Liver (tissue), 3 donors: ENCODE measurements around the gene NAA38.

Experiments
- FOXA1 ChIP-seq: IDR thresholded peaks from 2 replicates; pipeline ENCODE4 v1.6.1; 2016; ENCODE audit warnings: antibody characterized with exemption
- HNF4G ChIP-seq: IDR thresholded peaks from 2 replicates; pipeline ENCODE4 v1.6.1; 2016; ENCODE audit warnings: antibody characterized with exemption
- TAF1 ChIP-seq: conservative IDR thresholded peaks from 2 replicates; pipeline ENCODE4 v1.6.1; 2016; ENCODE audit warnings: antibody characterized with exemption, mild to moderate bottlenecking
- TF ChIP-seq, protein P1 (sequence below): IDR thresholded peaks from 2 replicates; pipeline ENCODE4 v1.6.1; 2016; ENCODE audit warnings: antibody characterized with exemption
- TF ChIP-seq, protein P2 (sequence below): fragments of 150-350 bp; IDR thresholded peaks from 2 replicates; pipeline ENCODE4 v1.5.1; 2017; ENCODE audit warnings: improper control_type of control experiment, low read depth, low read length; ENCODE audit not compliant: missing input control
- TF ChIP-seq, protein P3 (sequence below): IDR thresholded peaks from 2 replicates; pipeline ENCODE4 v1.6.1; 2016; ENCODE audit warnings: antibody characterized with exemption
- TF ChIP-seq, protein P4 (sequence below): IDR thresholded peaks from 2 replicates; pipeline ENCODE4 v1.6.1; 2016; ENCODE audit warnings: antibody characterized with exemption, mild to moderate bottlenecking
- donor health status: healthy.
- donor health status: healthy.

DNA sequence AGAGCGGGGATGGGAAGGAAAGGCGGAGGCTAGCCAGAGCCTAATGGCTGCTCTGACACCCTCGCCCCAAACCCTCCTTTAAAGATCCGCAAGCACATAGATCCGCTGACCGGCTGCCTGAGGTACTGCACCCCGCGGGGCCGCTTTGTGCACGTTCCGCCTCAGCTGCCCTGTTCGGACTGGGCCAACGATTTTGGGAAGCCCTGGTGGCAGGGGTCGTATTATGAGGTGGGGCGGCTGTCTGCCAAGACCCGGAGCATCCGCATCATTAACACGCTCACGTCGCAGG is 1.1 kb upstream of the NAA38 start:
- TF ChIP-seq, protein P1, sequence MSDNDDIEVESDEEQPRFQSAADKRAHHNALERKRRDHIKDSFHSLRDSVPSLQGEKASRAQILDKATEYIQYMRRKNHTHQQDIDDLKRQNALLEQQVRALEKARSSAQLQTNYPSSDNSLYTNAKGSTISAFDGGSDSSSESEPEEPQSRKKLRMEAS: no peak
- TF ChIP-seq TAF1: no peak
- TF ChIP-seq, protein P2, sequence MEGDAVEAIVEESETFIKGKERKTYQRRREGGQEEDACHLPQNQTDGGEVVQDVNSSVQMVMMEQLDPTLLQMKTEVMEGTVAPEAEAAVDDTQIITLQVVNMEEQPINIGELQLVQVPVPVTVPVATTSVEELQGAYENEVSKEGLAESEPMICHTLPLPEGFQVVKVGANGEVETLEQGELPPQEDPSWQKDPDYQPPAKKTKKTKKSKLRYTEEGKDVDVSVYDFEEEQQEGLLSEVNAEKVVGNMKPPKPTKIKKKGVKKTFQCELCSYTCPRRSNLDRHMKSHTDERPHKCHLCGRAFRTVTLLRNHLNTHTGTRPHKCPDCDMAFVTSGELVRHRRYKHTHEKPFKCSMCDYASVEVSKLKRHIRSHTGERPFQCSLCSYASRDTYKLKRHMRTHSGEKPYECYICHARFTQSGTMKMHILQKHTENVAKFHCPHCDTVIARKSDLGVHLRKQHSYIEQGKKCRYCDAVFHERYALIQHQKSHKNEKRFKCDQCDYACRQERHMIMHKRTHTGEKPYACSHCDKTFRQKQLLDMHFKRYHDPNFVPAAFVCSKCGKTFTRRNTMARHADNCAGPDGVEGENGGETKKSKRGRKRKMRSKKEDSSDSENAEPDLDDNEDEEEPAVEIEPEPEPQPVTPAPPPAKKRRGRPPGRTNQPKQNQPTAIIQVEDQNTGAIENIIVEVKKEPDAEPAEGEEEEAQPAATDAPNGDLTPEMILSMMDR: peak; percentile 54
- TF ChIP-seq, protein P3, sequence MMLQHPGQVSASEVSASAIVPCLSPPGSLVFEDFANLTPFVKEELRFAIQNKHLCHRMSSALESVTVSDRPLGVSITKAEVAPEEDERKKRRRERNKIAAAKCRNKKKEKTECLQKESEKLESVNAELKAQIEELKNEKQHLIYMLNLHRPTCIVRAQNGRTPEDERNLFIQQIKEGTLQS: no peak
- no peak for TF ChIP-seq HNF4G
- TF ChIP-seq, protein P4, sequence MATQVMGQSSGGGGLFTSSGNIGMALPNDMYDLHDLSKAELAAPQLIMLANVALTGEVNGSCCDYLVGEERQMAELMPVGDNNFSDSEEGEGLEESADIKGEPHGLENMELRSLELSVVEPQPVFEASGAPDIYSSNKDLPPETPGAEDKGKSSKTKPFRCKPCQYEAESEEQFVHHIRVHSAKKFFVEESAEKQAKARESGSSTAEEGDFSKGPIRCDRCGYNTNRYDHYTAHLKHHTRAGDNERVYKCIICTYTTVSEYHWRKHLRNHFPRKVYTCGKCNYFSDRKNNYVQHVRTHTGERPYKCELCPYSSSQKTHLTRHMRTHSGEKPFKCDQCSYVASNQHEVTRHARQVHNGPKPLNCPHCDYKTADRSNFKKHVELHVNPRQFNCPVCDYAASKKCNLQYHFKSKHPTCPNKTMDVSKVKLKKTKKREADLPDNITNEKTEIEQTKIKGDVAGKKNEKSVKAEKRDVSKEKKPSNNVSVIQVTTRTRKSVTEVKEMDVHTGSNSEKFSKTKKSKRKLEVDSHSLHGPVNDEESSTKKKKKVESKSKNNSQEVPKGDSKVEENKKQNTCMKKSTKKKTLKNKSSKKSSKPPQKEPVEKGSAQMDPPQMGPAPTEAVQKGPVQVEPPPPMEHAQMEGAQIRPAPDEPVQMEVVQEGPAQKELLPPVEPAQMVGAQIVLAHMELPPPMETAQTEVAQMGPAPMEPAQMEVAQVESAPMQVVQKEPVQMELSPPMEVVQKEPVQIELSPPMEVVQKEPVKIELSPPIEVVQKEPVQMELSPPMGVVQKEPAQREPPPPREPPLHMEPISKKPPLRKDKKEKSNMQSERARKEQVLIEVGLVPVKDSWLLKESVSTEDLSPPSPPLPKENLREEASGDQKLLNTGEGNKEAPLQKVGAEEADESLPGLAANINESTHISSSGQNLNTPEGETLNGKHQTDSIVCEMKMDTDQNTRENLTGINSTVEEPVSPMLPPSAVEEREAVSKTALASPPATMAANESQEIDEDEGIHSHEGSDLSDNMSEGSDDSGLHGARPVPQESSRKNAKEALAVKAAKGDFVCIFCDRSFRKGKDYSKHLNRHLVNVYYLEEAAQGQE: no peak
- no peak for TF ChIP-seq FOXA1
